WTC11 (cell line): ENCODE results near the gene ARSB. TPM values are rescaled to one million over a fixed set of nuclear protein-coding genes. Genes with fewer than 3 reads are reported as not detected.
"Not testable (repeated sequence)": the region's sequence is repeated elsewhere in the genome, so short reads cannot be mapped to it uniquely, and the experiment has no call there.

ENCODE experiments used
- ATAC-seq: fragments of 200-7000 bp; cut with Tn5 transposase; 2 replicates; pipeline ENCODE4 v1.10.0; 2021; ENCODE audit warnings: mild to moderate bottlenecking, moderate library complexity
- CTCF ChIA-PET: fragments of 300-600 bp; sonication (Branson Sonifier 250); formaldehyde crosslinking; loops from one replicate; lab custom pipeline; 2021; ENCODE audit warnings: antibody characterized with exemption; lab: Charles Lee
- POLR2A ChIA-PET: fragments of 350-600 bp; sonication (Branson Sonifier 250); formaldehyde crosslinking; loops from one replicate; lab custom pipeline; 2021; ENCODE audit warnings: antibody characterized with exemption; lab: Charles Lee
- DNase-seq: peaks from one replicate; pipeline ENCODE4 v3.0.0; 2021; ENCODE audit warnings: low spot score
- H3K27ac Mint-ChIP-seq: 2 replicates; pipeline ENCODE4 v1.8.0; 2021; ENCODE audit warnings: mixed read lengths
- H3K27me3 Mint-ChIP-seq: 2 replicates; pipeline ENCODE4 v1.8.0; 2021; ENCODE audit warnings: low read depth, mild to moderate bottlenecking, moderate library complexity, mixed read lengths
- H3K36me3 Mint-ChIP-seq: 2 replicates; pipeline ENCODE4 v1.8.0; 2021; ENCODE audit warnings: mixed read lengths
- H3K4me1 Mint-ChIP-seq: 2 replicates; pipeline ENCODE4 v1.8.0; 2022; ENCODE audit warnings: mixed read lengths
- H3K4me3 Mint-ChIP-seq: 2 replicates; pipeline ENCODE4 v1.8.0; 2021; ENCODE audit warnings: mild to moderate bottlenecking, moderate library complexity, mixed read lengths
- H3K9me3 Mint-ChIP-seq: 2 replicates; pipeline ENCODE4 v1.8.0; 2021; ENCODE audit warnings: mixed read lengths
- AR ChIP-seq: fragments of 250-450 bp; sonication (Bioruptor Pico); IDR thresholded peaks from 2 replicates; pipeline ENCODE4 v1.9.0; 2021; ENCODE audit warnings: mild to moderate bottlenecking
- EMX1 ChIP-seq: fragments of 250-450 bp; sonication (Bioruptor Pico); IDR thresholded peaks from 2 replicates; pipeline ENCODE4 v1.8.0; 2021; ENCODE audit warnings: mild to moderate bottlenecking
- ERG ChIP-seq: fragments of 250-450 bp; sonication (Bioruptor Pico); IDR thresholded peaks from 2 replicates; pipeline ENCODE4 v1.8.0; 2021; ENCODE audit warnings: mild to moderate bottlenecking
- ETV6 ChIP-seq: sonication (generic); formaldehyde crosslinking; IDR thresholded peaks from 2 replicates; pipeline ENCODE4 v1.8.1; 2022; ENCODE audit warnings: mild to moderate bottlenecking, missing genetic modification reagents
- GRHL2 ChIP-seq: fragments of 250-450 bp; sonication (Bioruptor Pico); IDR thresholded peaks from 2 replicates; pipeline ENCODE4 v1.8.0; 2022; ENCODE audit warnings: mild to moderate bottlenecking, moderate library complexity; ENCODE audit not compliant: insufficient replicate concordance, severe bottlenecking
- NFYB ChIP-seq: sonication (generic); formaldehyde crosslinking; conservative IDR thresholded peaks from 2 replicates; pipeline ENCODE4 v1.8.0; 2022; ENCODE audit warnings: low read depth, missing genetic modification reagents
- PRDM15 ChIP-seq: sonication (generic); formaldehyde crosslinking; IDR thresholded peaks from 2 replicates; pipeline ENCODE4 v1.8.0; 2022; ENCODE audit warnings: missing genetic modification reagents
- USF1 ChIP-seq: sonication (generic); formaldehyde crosslinking; IDR thresholded peaks from 2 replicates; pipeline ENCODE4 v1.8.0; 2022; ENCODE audit warnings: mild to moderate bottlenecking, missing genetic modification reagents
- ZBTB21 ChIP-seq: sonication (generic); formaldehyde crosslinking; IDR thresholded peaks from 2 replicates; pipeline ENCODE4 v1.8.1; 2023; ENCODE audit warnings: mild to moderate bottlenecking, missing genetic modification reagents, borderline replicate concordance
- ZMAT4 ChIP-seq: fragments of 250-450 bp; sonication (Bioruptor Pico); IDR thresholded peaks from 2 replicates; pipeline ENCODE4 v1.9.0; 2021; ENCODE audit warnings: mild to moderate bottlenecking
- ZNF396 ChIP-seq: fragments of 250-450 bp; sonication (Bioruptor Pico); IDR thresholded peaks from 2 replicates; pipeline ENCODE4 v1.8.0; 2021; ENCODE audit warnings: mild to moderate bottlenecking, moderate library complexity, borderline replicate concordance
- ZNF423 ChIP-seq: fragments of 250-450 bp; sonication (Bioruptor Pico); IDR thresholded peaks from 2 replicates; pipeline ENCODE4 v2.1.2; 2022; ENCODE audit warnings: mild to moderate bottlenecking, moderate library complexity
- ZNF671 ChIP-seq: fragments of 250-450 bp; sonication (Bioruptor Pico); IDR thresholded peaks from 2 replicates; pipeline ENCODE4 v1.8.0; 2021; ENCODE audit warnings: mild to moderate bottlenecking
- total RNA-seq: library from RNA; stranded (reverse); gene quantifications from 3 replicates; pipeline ENCODE4 v1.2.3, GENCODE V29; 2021

Gene ARSB
- total RNA-seq, 1 experiment from 2014 or later, result 9.7 TPM

GRCh38 chr5:78734094-78734845 is 250.8 kb downstream of the ARSB start:
- POLR2A ChIA-PET, result no interaction called here
- Mint-ChIP-seq H3K27ac (no peak overlapping the region), H3K9me3 (peaks cover 19% of the 10 kb centered on the region), H3K36me3 (0 out of 2 replicates have a peak, but pooled peaks cover 6% of the 10 kb centered on the region), H3K4me1 (peaks cover 20% of the 10 kb centered on the region)
- CTCF ChIA-PET, result no interaction called here
- TF ChIP-seq ZBTB21 (CRISPR knock-in tag), result no peak
- TF ChIP-seq, all 79 proteins: peak for 0
- no peak for DNase-seq
- H3K4me3 Mint-ChIP-seq, result no peak overlapping the region
- no peak for ATAC-seq
- no peaks in the 10 kb centered on the region; the same call in 1 of the 2 replicates for H3K27me3 Mint-ChIP-seq

- H3K27me3 Mint-ChIP-seq, POLR2A ChIA-PET, H3K27ac Mint-ChIP-seq, H3K4me3 Mint-ChIP-seq, H3K36me3 Mint-ChIP-seq, DNase-seq, CTCF ChIA-PET, ATAC-seq: not testable (repeated sequence)
- Mint-ChIP-seq H3K4me1 (peaks cover 30% of the 10 kb centered on the region), H3K9me3 (peaks cover 19% of the 10 kb centered on the region)
These were observed 252.4 kb downstream of the ARSB start for GRCh38 chr5:78732721-78733120.

- H3K27ac Mint-ChIP-seq, result no peak overlapping the region
- peaks cover 31% of the 10 kb centered on the region for H3K4me1 Mint-ChIP-seq
- CTCF ChIA-PET, result no interaction called here
- ATAC-seq, result no peak
- no peaks in the 10 kb centered on the region; the same call in 1 of the 2 replicates for H3K27me3 Mint-ChIP-seq
- no peak overlapping the region for H3K4me3 Mint-ChIP-seq
- POLR2A ChIA-PET, result no interaction called here
- H3K36me3 Mint-ChIP-seq, result 0 out of 2 replicates have a peak, but pooled peaks cover 6% of the 10 kb centered on the region
- TF ChIP-seq ETV6 (no peak), AR (CRISPR knock-in tag) (no peak)
- no peak for DNase-seq
- H3K9me3 Mint-ChIP-seq, result peaks cover 19% of the 10 kb centered on the region
These were observed 253.2 kb downstream of the ARSB start for GRCh38 chr5:78731884-78732283.

- POLR2A ChIA-PET, result no interaction called here
- Mint-ChIP-seq H3K4me1 (peaks cover 31% of the 10 kb centered on the region), H3K36me3 (0 out of 2 replicates have a peak, but pooled peaks cover 3% of the 10 kb centered on the region), H3K9me3 (peaks cover 9% of the 10 kb centered on the region), H3K4me3 (no peak overlapping the region), H3K27ac (no peak overlapping the region), H3K27me3 (no peaks in the 10 kb centered on the region; the same call in 1 of the 2 replicates)
- ATAC-seq (no peak), DNase-seq (no peak)
- TF ChIP-seq AR (CRISPR knock-in tag), result no peak
- TF ChIP-seq ZMAT4, result no peak
- no peak for TF ChIP-seq ZNF423 (CRISPR knock-in tag)
- TF ChIP-seq ZNF396, result no peak
- no peak for TF ChIP-seq GRHL2 (CRISPR knock-in tag)
- TF ChIP-seq EMX1 (CRISPR knock-in tag), result no peak
- no peak for TF ChIP-seq ERG (CRISPR knock-in tag)
- TF ChIP-seq NFYB (CRISPR knock-in tag), result no peak
- no peak for TF ChIP-seq PRDM15
- TF ChIP-seq USF1, result no peak
- no peak for TF ChIP-seq ZNF671
- CTCF ChIA-PET, result interaction anchor here (2.8 kb wide), 1 partner anchor 30 kb away, joined by 9 read pairs; no protein-coding TSS in a partner anchor
These were observed 254.6 kb downstream of the ARSB start for GRCh38 chr5:78730300-78731094.
